Measurements from ENCODE around the gene ACKR3.

ACKR3 gene

GRCh38 chr2:236582968-236583367, 13.3 kb downstream of the ACKR3 start:
- no peaks in the 10 kb centered on the region for H3K4me1 ChIP-seq (ENCODE audit: control insufficient read depth, insufficient read depth, low read length)
- H3K4me3 ChIP-seq (ENCODE audit: low read length), result no peak overlapping the region
- no peaks in the 10 kb centered on the region for H3K9me3 ChIP-seq (ENCODE audit: control insufficient read depth, low read length)
- H3K9ac ChIP-seq (ENCODE audit: low read length), result no peak overlapping the region
- no peaks in the 10 kb centered on the region for H3K36me3 ChIP-seq (ENCODE audit: control insufficient read depth, insufficient read depth, low read length)
- no peaks in the 10 kb centered on the region for H3K27me3 ChIP-seq (ENCODE audit: control insufficient read depth, insufficient read depth, low read length)

GRCh38 chr2:236583621-236584203, 14.1 kb downstream of the ACKR3 start:
- Histone ChIP-seq H3K4me1 (ENCODE audit: control insufficient read depth, insufficient read depth, low read length) (no peaks in the 10 kb centered on the region), H3K36me3 (ENCODE audit: control insufficient read depth, insufficient read depth, low read length) (no peaks in the 10 kb centered on the region), H3K27me3 (ENCODE audit: control insufficient read depth, insufficient read depth, low read length) (no peaks in the 10 kb centered on the region), H3K9me3 (ENCODE audit: control insufficient read depth, low read length) (no peaks in the 10 kb centered on the region), H3K4me3 (ENCODE audit: low read length) (no peak overlapping the region), H3K9ac (ENCODE audit: low read length) (no peak overlapping the region)

GRCh38 chr2:236584521-236585384, 15.1 kb downstream of the ACKR3 start:
- no peak overlapping the region for H3K9ac ChIP-seq (ENCODE audit: low read length)
- no peak overlapping the region for H3K4me3 ChIP-seq (ENCODE audit: low read length)
- H3K9me3 ChIP-seq (ENCODE audit: control insufficient read depth, low read length), result no peaks in the 10 kb centered on the region
- no peaks in the 10 kb centered on the region for H3K27me3 ChIP-seq (ENCODE audit: control insufficient read depth, insufficient read depth, low read length)
- no peaks in the 10 kb centered on the region for H3K4me1 ChIP-seq (ENCODE audit: control insufficient read depth, insufficient read depth, low read length)
- H3K36me3 ChIP-seq (ENCODE audit: control insufficient read depth, insufficient read depth, low read length), result no peaks in the 10 kb centered on the region

- H3K4me1 ChIP-seq (ENCODE audit: control insufficient read depth, insufficient read depth, low read length), result no peaks in the 10 kb centered on the region
- no peak overlapping the region for H3K9ac ChIP-seq (ENCODE audit: low read length)
Observed at GRCh38 chr2:236585966-236586365, 16.3 kb downstream of the ACKR3 start.

GRCh38 chr2:236587861-236588815, 18.5 kb downstream of the ACKR3 start:
- no peak overlapping the region for H3K9ac ChIP-seq (ENCODE audit: low read length)
- no peaks in the 10 kb centered on the region for H3K27me3 ChIP-seq (ENCODE audit: control insufficient read depth, insufficient read depth, low read length)
- no peaks in the 10 kb centered on the region for H3K4me1 ChIP-seq (ENCODE audit: control insufficient read depth, insufficient read depth, low read length)
- H3K4me3 ChIP-seq (ENCODE audit: low read length), result no peak overlapping the region
- H3K36me3 ChIP-seq (ENCODE audit: control insufficient read depth, insufficient read depth, low read length), result no peaks in the 10 kb centered on the region
- no peaks in the 10 kb centered on the region for H3K9me3 ChIP-seq (ENCODE audit: control insufficient read depth, low read length)

More at GRCh38 chr2:236585966-236586365, 16.3 kb downstream of the ACKR3 start:
- Histone ChIP-seq H3K27me3 (ENCODE audit: control insufficient read depth, insufficient read depth, low read length) (no peaks in the 10 kb centered on the region), H3K9me3 (ENCODE audit: control insufficient read depth, low read length) (no peaks in the 10 kb centered on the region), H3K36me3 (ENCODE audit: control insufficient read depth, insufficient read depth, low read length) (no peaks in the 10 kb centered on the region), H3K4me3 (ENCODE audit: low read length) (no peak overlapping the region)

- H3K9ac ChIP-seq (ENCODE audit: low read length), result no peak overlapping the region
Observed at GRCh38 chr2:236588932-236589592, 19.4 kb downstream of the ACKR3 start.

GRCh38 chr2:236590846-236591245, 21.2 kb downstream of the ACKR3 start:
- H3K9me3 ChIP-seq (ENCODE audit: control insufficient read depth, low read length), result no peaks in the 10 kb centered on the region
- H3K36me3 ChIP-seq (ENCODE audit: control insufficient read depth, insufficient read depth, low read length), result no peaks in the 10 kb centered on the region
- no peak overlapping the region for H3K9ac ChIP-seq (ENCODE audit: low read length)
- no peak overlapping the region for H3K4me3 ChIP-seq (ENCODE audit: low read length)
- H3K27me3 ChIP-seq (ENCODE audit: control insufficient read depth, insufficient read depth, low read length), result no peaks in the 10 kb centered on the region
- no peaks in the 10 kb centered on the region for H3K4me1 ChIP-seq (ENCODE audit: control insufficient read depth, insufficient read depth, low read length)

More at GRCh38 chr2:236588932-236589592, 19.4 kb downstream of the ACKR3 start:
- Histone ChIP-seq H3K4me1 (ENCODE audit: control insufficient read depth, insufficient read depth, low read length) (no peaks in the 10 kb centered on the region), H3K9me3 (ENCODE audit: control insufficient read depth, low read length) (no peaks in the 10 kb centered on the region), H3K27me3 (ENCODE audit: control insufficient read depth, insufficient read depth, low read length) (no peaks in the 10 kb centered on the region), H3K4me3 (ENCODE audit: low read length) (no peak overlapping the region), H3K36me3 (ENCODE audit: control insufficient read depth, insufficient read depth, low read length) (no peaks in the 10 kb centered on the region)

- no peaks in the 10 kb centered on the region for H3K27me3 ChIP-seq (ENCODE audit: control insufficient read depth, insufficient read depth, low read length)
- no peak overlapping the region for H3K9ac ChIP-seq (ENCODE audit: low read length)
Observed at GRCh38 chr2:236592821-236593220, 23.2 kb downstream of the ACKR3 start.

GRCh38 chr2:236593531-236593930, 23.9 kb downstream of the ACKR3 start:
- no peaks in the 10 kb centered on the region for H3K4me1 ChIP-seq (ENCODE audit: control insufficient read depth, insufficient read depth, low read length)
- no peak overlapping the region for H3K4me3 ChIP-seq (ENCODE audit: low read length)
- H3K27me3 ChIP-seq (ENCODE audit: control insufficient read depth, insufficient read depth, low read length), result no peaks in the 10 kb centered on the region
- no peaks in the 10 kb centered on the region for H3K36me3 ChIP-seq (ENCODE audit: control insufficient read depth, insufficient read depth, low read length)
- no peak overlapping the region for H3K9ac ChIP-seq (ENCODE audit: low read length)
- no peaks in the 10 kb centered on the region for H3K9me3 ChIP-seq (ENCODE audit: control insufficient read depth, low read length)

More at GRCh38 chr2:236592821-236593220, 23.2 kb downstream of the ACKR3 start:
- H3K36me3 ChIP-seq (ENCODE audit: control insufficient read depth, insufficient read depth, low read length), result no peaks in the 10 kb centered on the region
- no peaks in the 10 kb centered on the region for H3K9me3 ChIP-seq (ENCODE audit: control insufficient read depth, low read length)
- H3K4me1 ChIP-seq (ENCODE audit: control insufficient read depth, insufficient read depth, low read length), result no peaks in the 10 kb centered on the region
- H3K4me3 ChIP-seq (ENCODE audit: low read length), result no peak overlapping the region

- no peaks in the 10 kb centered on the region for H3K9me3 ChIP-seq (ENCODE audit: control insufficient read depth, low read length)
- H3K36me3 ChIP-seq (ENCODE audit: control insufficient read depth, insufficient read depth, low read length), result no peaks in the 10 kb centered on the region
- no peaks in the 10 kb centered on the region for H3K4me1 ChIP-seq (ENCODE audit: control insufficient read depth, insufficient read depth, low read length)
- H3K27me3 ChIP-seq (ENCODE audit: control insufficient read depth, insufficient read depth, low read length), result no peaks in the 10 kb centered on the region
- no peak overlapping the region for H3K4me3 ChIP-seq (ENCODE audit: low read length)
- H3K9ac ChIP-seq (ENCODE audit: low read length), result no peak overlapping the region
Observed at GRCh38 chr2:236593956-236594355, 24.3 kb downstream of the ACKR3 start.

GRCh38 chr2:236597629-236598028, 28.0 kb downstream of the ACKR3 start:
- Histone ChIP-seq H3K4me3 (ENCODE audit: low read length) (no peak overlapping the region), H3K4me1 (ENCODE audit: control insufficient read depth, insufficient read depth, low read length) (no peaks in the 10 kb centered on the region), H3K9ac (ENCODE audit: low read length) (no peak overlapping the region), H3K9me3 (ENCODE audit: control insufficient read depth, low read length) (no peaks in the 10 kb centered on the region), H3K36me3 (ENCODE audit: control insufficient read depth, insufficient read depth, low read length) (no peaks in the 10 kb centered on the region), H3K27me3 (ENCODE audit: control insufficient read depth, insufficient read depth, low read length) (peaks cover 4% of the 10 kb centered on the region)

Data from mucosa of stomach (tissue), 1 donor.